ENCODE measurements around the gene CLEC1B.
"Not testable (repeated sequence)": the region's sequence is repeated elsewhere in the genome, so short reads cannot be mapped to it uniquely, and the experiment has no call there.

The CLEC1B gene

GRCh38 chr12:9974731-9975130 lies 24.2 kb downstream of the CLEC1B start:
- DNase-seq (ENCODE audit: low read depth) = not testable (repeated sequence)

- DNase-seq (ENCODE audit: low read depth) = no peak
Measured at GRCh38 chr12:9973949-9974348, 25.0 kb downstream of the CLEC1B start.

GRCh38 chr12:9971181-9971580 lies 27.7 kb downstream of the CLEC1B start, which contains the start of gene CLEC12A:
CLEC12A (plus strand) TSS chr12:9971409; CDS start chr12:9971597, 188 bp downstream.
- no peak for DNase-seq (ENCODE audit: low read depth)

- no peak for DNase-seq (ENCODE audit: low read depth)
Measured at GRCh38 chr12:9969673-9970072, 29.2 kb downstream of the CLEC1B start.

GRCh38 chr12:9961901-9962300 lies 37.0 kb downstream of the CLEC1B start:
- DNase-seq (ENCODE audit: low read depth) = no peak

GRCh38 chr12:9961106-9961505 lies 37.8 kb downstream of the CLEC1B start:
- no peak for DNase-seq (ENCODE audit: low read depth)

GRCh38 chr12:9960590-9960989 lies 38.3 kb downstream of the CLEC1B start:
- DNase-seq (ENCODE audit: low read depth) = no peak

GRCh38 chr12:9957834-9958233 lies 41.1 kb downstream of the CLEC1B start:
- no peak for DNase-seq (ENCODE audit: low read depth)

GRCh38 chr12:9952954-9953729 lies 45.8 kb downstream of the CLEC1B start:
- DNase-seq (ENCODE audit: low read depth) = not testable (repeated sequence)

GRCh38 chr12:9951026-9951675 lies 47.8 kb downstream of the CLEC1B start:
- DNase-seq (ENCODE audit: low read depth) = no peak

GRCh38 chr12:9948606-9949296 lies 50.2 kb downstream of the CLEC1B start:
- no peak for DNase-seq (ENCODE audit: low read depth)

- no peak for DNase-seq (ENCODE audit: low read depth)
Measured at GRCh38 chr12:9947674-9948073, 51.2 kb downstream of the CLEC1B start.

- DNase-seq (ENCODE audit: low read depth) = no peak
Measured at GRCh38 chr12:9944391-9944790, 54.5 kb downstream of the CLEC1B start.

GRCh38 chr12:9943240-9943639 lies 55.7 kb downstream of the CLEC1B start:
- no peak for DNase-seq (ENCODE audit: low read depth)
